AG09309 (cell line): ENCODE data around the gene CDKL4.
"Not testable (repeated sequence)": the region's sequence is repeated elsewhere in the genome, so short reads cannot be mapped to it uniquely, and the experiment has no call there.

ENCODE experiments used
- DNase-seq: peaks from one replicate; pipeline ENCODE4 v3.0.0-alpha.2; 2010; ENCODE audit warnings: low read depth
- H3K4me3 ChIP-seq: 2 replicates; pipeline ENCODE4 v1.5.1; 2011; ENCODE audit warnings: mild to moderate bottlenecking, low read depth, low read length, moderate library complexity; ENCODE audit not compliant: control insufficient read depth
- TF ChIP-seq, protein P1 (sequence below): IDR thresholded peaks from 2 replicates; pipeline ENCODE4 v1.5.1; 2011; ENCODE audit warnings: mild to moderate bottlenecking, low read depth, low read length, inconsistent platforms; ENCODE audit not compliant: insufficient read depth, control insufficient read depth; ENCODE audit errors: missing control alignments

CDKL4 gene

DNA sequence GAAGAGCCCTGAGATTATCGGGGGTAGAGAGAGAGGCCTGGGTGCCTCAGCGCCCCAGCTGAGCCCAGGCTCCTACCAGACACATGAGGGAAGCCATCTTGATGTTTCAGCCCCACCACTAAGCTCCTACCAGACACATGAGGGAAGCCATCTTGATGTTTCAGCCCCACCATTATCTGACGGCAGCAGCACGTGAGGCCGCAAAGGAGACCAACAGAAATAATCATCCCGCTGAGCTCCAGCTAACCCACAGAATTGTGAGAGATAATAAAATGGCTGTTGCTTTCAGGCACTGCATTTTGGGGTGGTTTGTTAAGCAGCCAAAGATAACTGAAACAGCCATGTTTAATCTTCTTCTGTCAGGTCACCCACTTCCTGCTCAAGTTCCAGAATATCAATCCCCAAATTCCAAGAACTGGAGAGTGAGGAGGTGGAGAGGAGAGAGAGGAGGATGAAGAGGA, 93.6 kb downstream of the CDKL4 start:
- no peak for DNase-seq
- H3K4me3 ChIP-seq, result no peak overlapping the region
- TF ChIP-seq, protein P1, sequence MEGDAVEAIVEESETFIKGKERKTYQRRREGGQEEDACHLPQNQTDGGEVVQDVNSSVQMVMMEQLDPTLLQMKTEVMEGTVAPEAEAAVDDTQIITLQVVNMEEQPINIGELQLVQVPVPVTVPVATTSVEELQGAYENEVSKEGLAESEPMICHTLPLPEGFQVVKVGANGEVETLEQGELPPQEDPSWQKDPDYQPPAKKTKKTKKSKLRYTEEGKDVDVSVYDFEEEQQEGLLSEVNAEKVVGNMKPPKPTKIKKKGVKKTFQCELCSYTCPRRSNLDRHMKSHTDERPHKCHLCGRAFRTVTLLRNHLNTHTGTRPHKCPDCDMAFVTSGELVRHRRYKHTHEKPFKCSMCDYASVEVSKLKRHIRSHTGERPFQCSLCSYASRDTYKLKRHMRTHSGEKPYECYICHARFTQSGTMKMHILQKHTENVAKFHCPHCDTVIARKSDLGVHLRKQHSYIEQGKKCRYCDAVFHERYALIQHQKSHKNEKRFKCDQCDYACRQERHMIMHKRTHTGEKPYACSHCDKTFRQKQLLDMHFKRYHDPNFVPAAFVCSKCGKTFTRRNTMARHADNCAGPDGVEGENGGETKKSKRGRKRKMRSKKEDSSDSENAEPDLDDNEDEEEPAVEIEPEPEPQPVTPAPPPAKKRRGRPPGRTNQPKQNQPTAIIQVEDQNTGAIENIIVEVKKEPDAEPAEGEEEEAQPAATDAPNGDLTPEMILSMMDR, result no peak

DNA sequence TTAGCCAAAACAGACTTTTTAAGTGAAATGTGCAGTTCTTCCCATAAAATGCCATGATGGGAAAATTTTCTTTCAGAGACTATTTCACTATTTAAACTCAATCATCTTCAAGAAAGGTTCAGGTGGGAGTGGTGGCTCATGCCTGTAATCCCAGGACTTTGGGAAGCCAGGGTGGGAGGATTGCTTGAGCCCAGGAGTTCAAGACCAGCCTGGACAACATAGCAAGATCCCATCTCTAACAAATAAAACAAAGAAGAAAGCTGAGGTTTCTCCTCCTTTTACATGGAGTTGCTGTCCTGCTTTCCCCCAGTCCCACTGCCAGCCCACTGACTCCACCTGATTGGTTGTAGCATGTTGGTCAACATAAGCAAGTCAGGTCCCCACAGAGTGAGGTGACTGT, 97.1 kb downstream of the CDKL4 start:
- TF ChIP-seq, protein P1, result no peak
- DNase-seq, result no peak
- no peak overlapping the region for H3K4me3 ChIP-seq

DNA sequence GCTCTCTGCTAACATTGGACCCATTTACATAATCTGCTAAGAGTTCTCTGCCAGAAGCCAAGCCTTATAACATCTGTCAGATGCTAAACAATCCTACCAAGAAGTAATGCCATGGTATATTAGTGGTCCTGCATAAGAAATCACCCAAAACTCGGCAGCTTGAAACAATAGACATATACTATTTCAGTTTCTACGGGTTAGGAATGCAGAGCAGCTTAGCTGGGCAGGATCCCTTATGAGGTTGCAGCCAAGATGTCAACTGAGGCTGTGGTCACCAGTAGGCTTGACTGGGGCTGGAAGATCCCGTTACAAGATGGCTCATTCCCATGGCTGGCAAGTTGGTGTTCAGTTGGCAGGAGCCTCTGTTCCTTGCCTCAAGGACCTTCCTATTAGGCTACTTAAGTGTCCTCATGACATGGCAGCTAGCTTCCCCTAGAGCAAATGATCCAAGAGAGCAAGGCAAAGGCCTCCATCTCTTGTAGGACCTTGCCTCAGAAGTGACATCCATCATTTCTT, 97.8 kb downstream of the CDKL4 start:
- H3K4me3 ChIP-seq, result no peak overlapping the region
- DNase-seq, result no peak
- TF ChIP-seq, protein P1, result no peak

DNA sequence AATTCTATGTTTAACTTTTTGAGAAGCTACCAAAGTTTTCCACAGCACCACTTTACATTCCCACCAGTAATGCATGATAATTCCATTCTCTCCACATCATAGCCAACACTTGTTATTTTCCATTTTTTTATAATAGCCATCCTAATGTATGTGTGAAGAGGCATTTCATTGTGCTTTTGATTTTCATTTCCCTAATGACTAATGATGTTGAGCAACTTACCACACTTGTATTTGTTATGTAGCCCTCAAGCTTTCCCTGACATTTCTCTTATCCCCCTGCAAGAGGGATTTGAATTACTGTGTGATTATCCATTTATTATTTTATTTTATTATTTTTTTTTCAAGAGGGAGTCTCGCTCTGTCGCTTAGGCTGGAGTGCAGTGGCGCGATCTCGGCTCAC, 99.4 kb downstream of the CDKL4 start:
- TF ChIP-seq, protein P1, result no peak
- no peak for DNase-seq
- no peak overlapping the region for H3K4me3 ChIP-seq

DNA sequence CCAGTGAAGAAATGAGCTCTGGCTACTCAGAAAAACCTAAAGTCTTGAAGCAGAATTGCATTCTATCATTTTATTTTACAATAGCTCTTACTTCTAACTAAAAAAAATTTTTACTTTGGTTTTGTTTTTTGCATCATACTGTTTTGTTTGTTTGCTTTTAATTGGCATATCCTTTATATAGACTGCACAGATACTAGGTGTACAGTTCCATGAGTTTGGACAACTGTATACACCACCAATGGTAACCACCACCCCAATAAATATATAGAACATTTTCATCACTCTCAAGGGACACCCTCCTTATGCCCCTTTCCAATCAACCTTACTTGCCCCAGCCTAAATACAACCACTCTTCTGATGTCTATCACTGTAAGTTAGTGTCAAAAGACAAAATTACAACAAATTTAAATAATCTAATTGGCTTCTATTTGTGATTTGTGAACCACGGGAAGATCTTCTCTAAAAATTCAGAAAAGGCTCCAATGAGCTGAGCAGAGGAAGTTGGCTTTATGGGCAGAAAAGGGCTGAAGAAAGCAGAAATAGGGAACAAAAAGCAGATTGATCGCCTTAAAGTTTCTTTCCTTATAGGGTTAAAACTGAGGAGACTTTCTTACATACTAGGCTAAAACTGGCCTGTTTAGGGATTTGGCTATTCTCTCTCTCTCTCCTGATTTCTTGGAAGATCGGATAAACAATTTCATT, 100.7 kb downstream of the CDKL4 start:
- no peak for DNase-seq
- no peak overlapping the region for H3K4me3 ChIP-seq
- TF ChIP-seq, protein P1, result no peak

DNA sequence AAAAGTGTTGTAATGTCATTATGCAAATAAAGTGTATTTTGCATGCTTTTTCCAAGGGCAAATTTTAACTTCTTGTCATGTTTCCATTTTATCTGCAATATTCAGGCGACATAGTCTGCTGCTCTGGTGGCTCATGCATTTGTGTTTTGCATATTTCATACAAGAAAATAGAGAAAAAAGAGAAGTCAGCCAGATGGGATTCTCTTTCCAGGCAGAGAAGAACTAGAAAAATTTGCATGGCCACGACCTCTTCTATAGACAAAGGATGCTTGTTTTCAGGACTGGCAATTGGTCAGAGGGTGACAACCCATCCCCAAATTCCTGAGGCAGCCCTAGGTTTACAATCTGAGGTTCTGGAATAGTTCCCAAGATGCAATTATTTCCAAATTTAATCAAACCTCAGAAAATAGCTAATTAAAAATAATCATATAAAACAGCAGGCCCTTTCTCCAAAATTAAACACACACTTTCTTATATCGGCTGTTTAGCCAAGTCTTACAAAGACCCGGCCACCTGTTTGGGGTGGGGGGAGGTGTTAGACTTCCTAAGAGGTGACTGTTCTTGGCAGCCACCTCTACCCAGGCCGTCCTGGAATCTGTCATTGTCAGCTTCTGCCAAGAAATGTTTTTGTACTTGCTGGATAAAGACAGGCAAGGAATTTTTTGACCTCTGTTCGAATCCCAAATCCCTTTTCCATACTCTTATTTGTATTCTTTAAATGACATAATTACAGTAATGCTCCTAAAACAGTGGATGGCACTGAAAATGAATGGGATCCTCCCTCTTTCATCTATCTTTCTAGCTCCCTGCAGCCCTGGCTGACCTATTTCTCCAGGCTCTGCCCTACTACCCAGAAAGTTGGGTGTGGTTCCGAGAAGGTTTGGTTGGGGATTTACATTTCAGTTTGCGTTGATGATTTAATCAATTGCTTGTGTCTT, 102.2 kb downstream of the CDKL4 start:
- H3K4me3 ChIP-seq, result no peak overlapping the region
- no peak for DNase-seq

DNA sequence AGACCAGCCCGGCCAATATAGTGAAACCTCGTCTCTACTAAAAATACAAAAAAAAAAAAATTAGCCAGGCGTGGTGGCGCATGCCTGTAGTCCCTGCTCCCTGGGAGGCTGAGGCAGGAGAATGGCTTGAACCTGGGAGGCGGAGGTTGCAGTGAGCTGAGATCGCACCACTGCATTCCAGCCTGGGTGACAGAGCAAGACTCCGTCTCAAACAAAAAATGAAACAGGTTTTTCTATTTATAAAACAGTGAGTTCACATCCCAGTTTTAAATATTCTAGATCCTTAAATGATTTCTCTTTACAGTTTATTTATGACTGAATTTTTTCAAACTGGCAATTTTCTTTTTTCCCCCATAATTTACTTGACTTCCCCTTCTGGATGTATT, 102.8 kb downstream of the CDKL4 start:
- DNase-seq, result not testable (repeated sequence)

More for the DNA sequence above, 102.2 kb downstream of the CDKL4 start:
- TF ChIP-seq, protein P1, result no peak

More for the DNA sequence above, 102.8 kb downstream of the CDKL4 start:
- not testable (repeated sequence) for H3K4me3 ChIP-seq
